Activated naive CD8-positive, alpha-beta T cell treated with anti-CD3 and anti-CD28 coated beads, Interleukin-2, amount 10 ng/mL, durations not matched to agents 7 days and 5 days (primary cell): Measurements from ENCODE around the gene VNN1. TPM values are rescaled to one million over a fixed set of nuclear protein-coding genes. Genes with fewer than 3 reads are reported as not detected.
"Not testable (repeated sequence)": the region's sequence is repeated elsewhere in the genome, so short reads cannot be mapped to it uniquely, and the experiment has no call there.

ENCODE experiments used
- ATAC-seq: fragments of 150-1000 bp; cut with Tn5 transposase; one replicate; pipeline ENCODE4 v1.10.0; 2021; ENCODE audit warnings: low read depth, moderate library complexity
- POLR2A ChIA-PET: fragments of 350-600 bp; sonication (Branson Sonifier 250); formaldehyde crosslinking; loops from one replicate; lab custom pipeline; 2021; ENCODE audit warnings: antibody characterized with exemption; lab: Charles Lee
- DNase-seq: peaks from one replicate; pipeline ENCODE4 v3.0.0; 2021
- H3K27ac Mint-ChIP-seq: one replicate; pipeline ENCODE4 v1.8.0; 2022; ENCODE audit warnings: mild to moderate bottlenecking, mixed read lengths
- H3K27me3 Mint-ChIP-seq: one replicate; pipeline ENCODE4 v1.8.0; 2022; ENCODE audit warnings: mild to moderate bottlenecking, moderate library complexity, mixed read lengths
- H3K36me3 Mint-ChIP-seq: one replicate; pipeline ENCODE4 v1.8.0; 2021; ENCODE audit warnings: mild to moderate bottlenecking, mixed read lengths
- H3K4me1 Mint-ChIP-seq: one replicate; pipeline ENCODE4 v1.8.0; 2021; ENCODE audit warnings: mixed read lengths
- H3K4me3 Mint-ChIP-seq: one replicate; pipeline ENCODE4 v1.8.0; 2022; ENCODE audit warnings: mild to moderate bottlenecking, moderate library complexity, mixed read lengths
- H3K9me3 Mint-ChIP-seq: one replicate; pipeline ENCODE4 v1.8.0; 2021; ENCODE audit warnings: mixed read lengths
- total RNA-seq, 2 experiments: library from RNA; stranded (reverse); gene quantifications; one replicate each; pipeline ENCODE4 v1.2.3, GENCODE V29; 2021

VNN1 gene
- total RNA-seq, 2 experiments from 2014 or later: not detected

GRCh38 chr6:132714160-132714559 lies 305 bp upstream of the VNN1 start:
- no peak overlapping the region for H3K4me3 Mint-ChIP-seq

GRCh38 chr6:132712366-132712765 lies 1.5 kb downstream of the VNN1 start:
- H3K4me3 Mint-ChIP-seq: no peak overlapping the region
- DNase-seq (no peak), ATAC-seq (no peak)
- no peaks in the 10 kb centered on the region for H3K36me3 Mint-ChIP-seq
- H3K27ac Mint-ChIP-seq: no peak overlapping the region
- POLR2A ChIA-PET: no interaction called here
- H3K27me3 Mint-ChIP-seq: peaks cover 33% of the 10 kb centered on the region
- H3K4me1 Mint-ChIP-seq: no peaks in the 10 kb centered on the region
- no peaks in the 10 kb centered on the region for H3K9me3 Mint-ChIP-seq

More at GRCh38 chr6:132714160-132714559, 305 bp upstream of the VNN1 start:
- Mint-ChIP-seq H3K27ac (no peak overlapping the region), H3K36me3 (no peaks in the 10 kb centered on the region), H3K4me1 (no peaks in the 10 kb centered on the region), H3K9me3 (no peaks in the 10 kb centered on the region), H3K27me3 (peaks cover 30% of the 10 kb centered on the region)
- DNase-seq (no peak), ATAC-seq (no peak)
- POLR2A ChIA-PET: no interaction called here

GRCh38 chr6:132708771-132709170 lies 5.1 kb downstream of the VNN1 start:
- Mint-ChIP-seq H3K4me3 (no peak overlapping the region), H3K27ac (no peak overlapping the region)

GRCh38 chr6:132708002-132708401 lies 5.9 kb downstream of the VNN1 start:
- Mint-ChIP-seq H3K36me3 (peaks cover 3% of the 10 kb centered on the region), H3K9me3 (peaks cover 8% of the 10 kb centered on the region), H3K4me1 (no peaks in the 10 kb centered on the region), H3K4me3 (no peak overlapping the region), H3K27ac (no peak overlapping the region), H3K27me3 (peaks cover 48% of the 10 kb centered on the region)
- DNase-seq (no peak), ATAC-seq (no peak)
- POLR2A ChIA-PET: no interaction called here

More at GRCh38 chr6:132708771-132709170, 5.1 kb downstream of the VNN1 start:
- DNase-seq (no peak), ATAC-seq (no peak)
- Mint-ChIP-seq H3K36me3 (peaks cover 3% of the 10 kb centered on the region), H3K27me3 (peaks cover 45% of the 10 kb centered on the region), H3K9me3 (peaks cover 3% of the 10 kb centered on the region), H3K4me1 (no peaks in the 10 kb centered on the region)
- POLR2A ChIA-PET: no interaction called here

GRCh38 chr6:132706756-132707155 lies 7.1 kb downstream of the VNN1 start:
- H3K4me1 Mint-ChIP-seq, H3K4me3 Mint-ChIP-seq, H3K9me3 Mint-ChIP-seq, H3K36me3 Mint-ChIP-seq, POLR2A ChIA-PET, H3K27ac Mint-ChIP-seq, DNase-seq, ATAC-seq: not testable (repeated sequence)
- peaks cover 46% of the 10 kb centered on the region for H3K27me3 Mint-ChIP-seq

GRCh38 chr6:132703936-132704335 lies 9.9 kb downstream of the VNN1 start:
- H3K36me3 Mint-ChIP-seq: peaks cover 3% of the 10 kb centered on the region

GRCh38 chr6:132698608-132699007 lies 15.2 kb downstream of the VNN1 start:
- Mint-ChIP-seq H3K36me3 (peaks cover 3% of the 10 kb centered on the region), H3K9me3 (peaks cover 11% of the 10 kb centered on the region), H3K4me1 (no peaks in the 10 kb centered on the region), H3K27me3 (peaks cover 29% of the 10 kb centered on the region), H3K27ac (no peak overlapping the region), H3K4me3 (no peak overlapping the region)
- POLR2A ChIA-PET: no interaction called here
- ATAC-seq (no peak), DNase-seq (no peak)

More at GRCh38 chr6:132703936-132704335, 9.9 kb downstream of the VNN1 start:
- no peak for DNase-seq
- H3K9me3 Mint-ChIP-seq: peaks cover 9% of the 10 kb centered on the region
- H3K27ac Mint-ChIP-seq: no peak overlapping the region
- no peak for ATAC-seq
- H3K4me1 Mint-ChIP-seq: no peaks in the 10 kb centered on the region
- peaks cover 50% of the 10 kb centered on the region for H3K27me3 Mint-ChIP-seq
- H3K4me3 Mint-ChIP-seq: no peak overlapping the region
- POLR2A ChIA-PET: no interaction called here

- no peak overlapping the region for H3K27ac Mint-ChIP-seq
- peaks cover 6% of the 10 kb centered on the region for H3K9me3 Mint-ChIP-seq
- DNase-seq (no peak), ATAC-seq (no peak)
- H3K27me3 Mint-ChIP-seq: peaks cover 30% of the 10 kb centered on the region
- peaks cover 3% of the 10 kb centered on the region for H3K36me3 Mint-ChIP-seq
- no peak overlapping the region for H3K4me3 Mint-ChIP-seq
- H3K4me1 Mint-ChIP-seq: no peaks in the 10 kb centered on the region
- POLR2A ChIA-PET: no interaction called here
These were observed 18.1 kb downstream of the VNN1 start for GRCh38 chr6:132695773-132696172.

- H3K4me3 Mint-ChIP-seq: no peak overlapping the region
These were observed 20.4 kb downstream of the VNN1 start for GRCh38 chr6:132693478-132693877.

GRCh38 chr6:132690678-132691077 lies 23.2 kb downstream of the VNN1 start:
- ATAC-seq (no peak), DNase-seq (no peak)
- POLR2A ChIA-PET: no interaction called here
- Mint-ChIP-seq H3K4me3 (no peak overlapping the region), H3K4me1 (no peaks in the 10 kb centered on the region), H3K27me3 (peaks cover 58% of the 10 kb centered on the region), H3K9me3 (peaks cover 1% of the 10 kb centered on the region), H3K27ac (no peak overlapping the region), H3K36me3 (peaks cover under 1% of the 10 kb centered on the region)

More at GRCh38 chr6:132693478-132693877, 20.4 kb downstream of the VNN1 start:
- no peak overlapping the region for H3K27ac Mint-ChIP-seq
- no peak for DNase-seq
- H3K4me1 Mint-ChIP-seq: no peaks in the 10 kb centered on the region
- peaks cover 6% of the 10 kb centered on the region for H3K9me3 Mint-ChIP-seq
- peaks cover 3% of the 10 kb centered on the region for H3K36me3 Mint-ChIP-seq
- no peak for ATAC-seq
- POLR2A ChIA-PET: no interaction called here
- peaks cover 46% of the 10 kb centered on the region for H3K27me3 Mint-ChIP-seq

- no peak for ATAC-seq
- POLR2A ChIA-PET: no interaction called here
- DNase-seq: no peak
- Mint-ChIP-seq H3K27ac (no peak overlapping the region), H3K36me3 (no peaks in the 10 kb centered on the region), H3K27me3 (peaks cover 55% of the 10 kb centered on the region), H3K4me3 (no peak overlapping the region), H3K4me1 (no peaks in the 10 kb centered on the region), H3K9me3 (no peaks in the 10 kb centered on the region)
These were observed 26.5 kb downstream of the VNN1 start for GRCh38 chr6:132687306-132687705.

GRCh38 chr6:132686531-132686930 lies 27.3 kb downstream of the VNN1 start:
- Mint-ChIP-seq H3K36me3 (no peaks in the 10 kb centered on the region), H3K27ac (no peak overlapping the region)
- POLR2A ChIA-PET: no interaction called here

GRCh38 chr6:132685009-132685408 lies 28.8 kb downstream of the VNN1 start:
- Mint-ChIP-seq H3K4me3 (no peak overlapping the region), H3K27me3 (peaks cover 40% of the 10 kb centered on the region), H3K4me1 (no peaks in the 10 kb centered on the region), H3K27ac (no peak overlapping the region), H3K36me3 (no peaks in the 10 kb centered on the region), H3K9me3 (no peaks in the 10 kb centered on the region)
- POLR2A ChIA-PET: no interaction called here
- no peak for DNase-seq
- ATAC-seq: no peak

More at GRCh38 chr6:132686531-132686930, 27.3 kb downstream of the VNN1 start:
- no peak overlapping the region for H3K4me3 Mint-ChIP-seq
- ATAC-seq (no peak), DNase-seq (no peak)
- no peaks in the 10 kb centered on the region for H3K4me1 Mint-ChIP-seq
- peaks cover 51% of the 10 kb centered on the region for H3K27me3 Mint-ChIP-seq
- no peaks in the 10 kb centered on the region for H3K9me3 Mint-ChIP-seq

GRCh38 chr6:132684272-132684671 lies 29.6 kb downstream of the VNN1 start:
- POLR2A ChIA-PET: no interaction called here
- no peak overlapping the region for H3K4me3 Mint-ChIP-seq

GRCh38 chr6:132683543-132683942 lies 30.3 kb downstream of the VNN1 start:
- H3K9me3 Mint-ChIP-seq: no peaks in the 10 kb centered on the region
- H3K27ac Mint-ChIP-seq: no peak overlapping the region
- POLR2A ChIA-PET: no interaction called here
- H3K27me3 Mint-ChIP-seq: peaks cover 32% of the 10 kb centered on the region
- H3K4me3 Mint-ChIP-seq: no peak overlapping the region
- H3K36me3 Mint-ChIP-seq: no peaks in the 10 kb centered on the region
- no peak for DNase-seq
- no peak for ATAC-seq
- peaks cover 4% of the 10 kb centered on the region for H3K4me1 Mint-ChIP-seq

More at GRCh38 chr6:132684272-132684671, 29.6 kb downstream of the VNN1 start:
- Mint-ChIP-seq H3K9me3 (no peaks in the 10 kb centered on the region), H3K36me3 (no peaks in the 10 kb centered on the region), H3K27ac (no peak overlapping the region), H3K4me1 (no peaks in the 10 kb centered on the region), H3K27me3 (peaks cover 35% of the 10 kb centered on the region)
- DNase-seq (no peak), ATAC-seq (no peak)
